ENCODE data around the gene HADHA.

DNA sequence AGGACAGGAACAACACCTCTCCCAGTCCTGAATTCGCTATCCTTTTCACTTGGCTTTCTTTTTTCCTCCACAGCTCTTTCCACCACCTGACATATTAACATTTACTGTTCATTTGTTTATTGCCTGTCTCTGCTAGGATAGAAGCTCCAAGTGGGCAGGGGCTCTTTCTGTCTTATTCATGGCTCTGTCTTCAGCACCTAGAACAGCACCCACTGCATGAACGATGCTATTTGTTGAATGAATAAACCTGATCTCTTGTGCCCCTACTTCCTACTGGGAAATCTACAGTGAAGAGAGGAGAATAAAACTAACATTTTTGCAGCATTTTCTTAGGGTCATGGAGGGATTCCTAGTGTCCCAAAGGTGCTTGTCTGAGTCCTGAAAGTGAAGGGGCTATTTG lies 95.9 kb downstream of the HADHA start:
- TF ChIP-seq, protein P1, sequence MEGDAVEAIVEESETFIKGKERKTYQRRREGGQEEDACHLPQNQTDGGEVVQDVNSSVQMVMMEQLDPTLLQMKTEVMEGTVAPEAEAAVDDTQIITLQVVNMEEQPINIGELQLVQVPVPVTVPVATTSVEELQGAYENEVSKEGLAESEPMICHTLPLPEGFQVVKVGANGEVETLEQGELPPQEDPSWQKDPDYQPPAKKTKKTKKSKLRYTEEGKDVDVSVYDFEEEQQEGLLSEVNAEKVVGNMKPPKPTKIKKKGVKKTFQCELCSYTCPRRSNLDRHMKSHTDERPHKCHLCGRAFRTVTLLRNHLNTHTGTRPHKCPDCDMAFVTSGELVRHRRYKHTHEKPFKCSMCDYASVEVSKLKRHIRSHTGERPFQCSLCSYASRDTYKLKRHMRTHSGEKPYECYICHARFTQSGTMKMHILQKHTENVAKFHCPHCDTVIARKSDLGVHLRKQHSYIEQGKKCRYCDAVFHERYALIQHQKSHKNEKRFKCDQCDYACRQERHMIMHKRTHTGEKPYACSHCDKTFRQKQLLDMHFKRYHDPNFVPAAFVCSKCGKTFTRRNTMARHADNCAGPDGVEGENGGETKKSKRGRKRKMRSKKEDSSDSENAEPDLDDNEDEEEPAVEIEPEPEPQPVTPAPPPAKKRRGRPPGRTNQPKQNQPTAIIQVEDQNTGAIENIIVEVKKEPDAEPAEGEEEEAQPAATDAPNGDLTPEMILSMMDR (optimal IDR thresholded peaks at IDR 0.05 in 1 of 3, IDR thresholded peaks at IDR 0.05 in 1 of 3, conservative IDR thresholded peaks at IDR 0.05 in 1 of 3; ENCODE audit: extremely low read depth in 1 of 3, insufficient read depth in 2 of 3, low read length in 3 of 3), result no peak
- no peak for TF ChIP-seq EZH2 (IDR thresholded peaks at IDR 0.05; ENCODE audit: low read length)

Measured in keratinocyte (primary cell).